ENCODE measurements around the gene RPL39.

DNA sequence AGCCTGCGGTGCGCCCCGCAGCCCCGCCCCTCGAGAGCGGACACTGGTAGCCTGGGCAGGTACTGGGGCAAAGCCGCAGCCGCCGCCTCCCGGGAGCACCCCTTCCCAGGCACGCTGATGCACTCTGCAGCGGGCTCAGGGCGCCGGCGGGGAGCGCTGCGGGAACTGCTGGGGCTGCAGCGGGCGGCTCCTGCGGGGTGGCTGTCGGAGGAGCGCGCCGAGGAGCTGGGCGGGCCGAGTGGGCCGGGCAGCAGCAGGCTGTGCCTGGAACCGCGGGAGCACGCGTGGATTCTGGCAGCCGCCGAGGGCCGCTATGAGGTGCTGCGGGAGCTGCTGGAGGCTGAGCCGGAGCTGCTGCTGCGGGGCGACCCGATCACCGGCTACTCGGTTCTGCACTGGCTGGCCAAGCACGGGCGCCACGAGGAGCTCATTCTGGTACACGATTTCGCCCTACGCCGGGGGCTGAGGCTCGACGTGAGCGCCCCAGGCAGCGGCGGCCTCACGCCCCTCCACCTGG lies 32.6 kb downstream of the RPL39 start:
- TF ChIP-seq POLR2A (IDR thresholded peaks at IDR 0.05; ENCODE audit: low read length) (no peak), GATA1 (IDR thresholded peaks at IDR 0.05; ENCODE audit: low read depth, low read length) (no peak)

All from erythroblast (primary cell).